OCI-LY7 (cell line): ENCODE data around the gene MYO3A. TPM values are rescaled to one million over a fixed set of nuclear protein-coding genes. Genes with fewer than 3 reads are reported as not detected.
"Not testable (repeated sequence)": the region's sequence is repeated elsewhere in the genome, so short reads cannot be mapped to it uniquely, and the experiment has no call there.

Source experiments
- BruUV-seq: library from RNA; stranded (reverse); fragments of 400-500 nt; replicated peaks from 2 replicates; lab custom pipeline; 2021; lab: Mats Ljungman, UMichigan
- CTCF ChIA-PET: fragments of 300-600 bp; sonication (Branson Sonifier 250); formaldehyde crosslinking; loops from one replicate; lab custom pipeline; 2022; ENCODE audit warnings: antibody characterized with exemption; ENCODE audit not compliant: unreplicated experiment; lab: Charles Lee
- POLR2A ChIA-PET: fragments of 300-600 bp; sonication (Branson Sonifier 250); formaldehyde crosslinking; loops from one replicate; lab custom pipeline; 2022; ENCODE audit warnings: antibody characterized with exemption; lab: Charles Lee
- DNase-seq: peaks from one replicate; pipeline ENCODE4 v3.0.0-alpha.2; 2015; ENCODE audit warnings: low spot score
- H2AFZ ChIP-seq: fragments of 200-600 bp; sonication (generic), shearing (Covaris generic); 2 replicates; pipeline ENCODE4 v1.6.1; 2014; ENCODE audit warnings: mild to moderate bottlenecking, antibody characterized with exemption, low read length, moderate library complexity
- H3K27ac ChIP-seq: fragments of 200-600 bp; sonication (generic); 2 replicates; pipeline ENCODE4 v1.5.1; 2014; ENCODE audit warnings: mixed run types, low read depth, mild to moderate bottlenecking, moderate library complexity, low read length, inconsistent platforms; ENCODE audit not compliant: poor library complexity, severe bottlenecking
- H3K36me3 ChIP-seq: fragments of 200-600 bp; sonication (generic); 2 replicates; pipeline ENCODE4 v1.6.1; 2014; ENCODE audit warnings: mild to moderate bottlenecking, antibody characterized with exemption, low read length, moderate library complexity, mixed read lengths; ENCODE audit not compliant: insufficient read depth
- H3K4me1 ChIP-seq: fragments of 200-600 bp; sonication (generic); 2 replicates; pipeline ENCODE4 v1.5.1; 2014; ENCODE audit warnings: mild to moderate bottlenecking, low read length; ENCODE audit not compliant: insufficient read depth, poor library complexity, severe bottlenecking
- H3K4me2 ChIP-seq: fragments of 200-600 bp; sonication (generic); 2 replicates; pipeline ENCODE4 v1.6.1; 2014; ENCODE audit warnings: mild to moderate bottlenecking, low read length
- H3K4me3 ChIP-seq: fragments of 200-600 bp; sonication (generic); 2 replicates; pipeline ENCODE4 v1.5.1; 2014; ENCODE audit warnings: mild to moderate bottlenecking, low read depth, low read length; ENCODE audit not compliant: poor library complexity, severe bottlenecking
- H3K79me2 ChIP-seq: fragments of 200-600 bp; sonication (generic); 2 replicates; pipeline ENCODE4 v1.6.1; 2016; ENCODE audit warnings: low read depth, mild to moderate bottlenecking, low read length, moderate library complexity, mixed read lengths; ENCODE audit not compliant: insufficient read depth
- H3K9me2 ChIP-seq: fragments of 200-600 bp; sonication (generic); 2 replicates; pipeline ENCODE4 v1.6.1; 2016; ENCODE audit warnings: mild to moderate bottlenecking, low read length, mixed read lengths; ENCODE audit not compliant: insufficient read depth
- H3K9me3 ChIP-seq: fragments of 200-600 bp; sonication (generic); 2 replicates; pipeline ENCODE4 v1.6.1; 2014; ENCODE audit warnings: mild to moderate bottlenecking, mixed run types, low read length, mixed read lengths
- H4K20me1 ChIP-seq: fragments of 200-600 bp; sonication (generic); 2 replicates; pipeline ENCODE4 v1.6.1; 2014; ENCODE audit warnings: mild to moderate bottlenecking, antibody characterized with exemption, low read length, moderate library complexity, mixed read lengths; ENCODE audit not compliant: insufficient read depth
- CTCF ChIP-seq: fragments of 200-600 bp; sonication (generic); conservative IDR thresholded peaks from 2 replicates; pipeline ENCODE4 v1.5.1; 2014; ENCODE audit warnings: mild to moderate bottlenecking, antibody characterized with exemption, low read length, moderate library complexity, mixed read lengths
- EZH2phosphoT487 ChIP-seq: fragments of 200-600 bp; sonication (generic); IDR thresholded peaks from 2 replicates; pipeline ENCODE4 v1.6.1; 2018; ENCODE audit warnings: low read depth, borderline replicate concordance, mild to moderate bottlenecking, mixed run types, antibody characterized with exemption, low read length, moderate library complexity, mixed read lengths
- intact Hi-C: fragments of 100-400 bp; cut with micrococcal nuclease; formaldehyde crosslinking; loops from one replicate; pipeline ENCODE4 v1.10.0; 2022; ENCODE audit not compliant: unreplicated experiment
- total RNA-seq, 2 experiments: library from RNA; depleted of rRNA in 1 of 2; stranded (reverse); fragments of >200 nt in 1 of 2; shearing (Covaris generic) in 1 of 2; gene quantifications; 2 replicates each; pipeline ENCODE4 v1.2.3, GENCODE V29; 2014 to 2022

The MYO3A gene
- total RNA-seq, 2 experiments from 2014 or later = not detected

- H3K4me2 ChIP-seq = no peak overlapping the region
- CTCF ChIA-PET = no interaction called here
- H3K4me1 ChIP-seq = no peaks in the 10 kb centered on the region
- H3K9me3 ChIP-seq = no peaks in the 10 kb centered on the region
- H3K27ac ChIP-seq = no peak overlapping the region
- no peaks in the 10 kb centered on the region for H3K79me2 ChIP-seq
- TF ChIP-seq EZH2phosphoT487 (no peak), CTCF (no peak)
- no peaks in the 10 kb centered on the region for H3K36me3 ChIP-seq
- POLR2A ChIA-PET = interaction anchor here (0.8 kb wide), 1 partner anchor 30 kb away, joined by 4 read pairs; no protein-coding TSS in a partner anchor
- no peak for DNase-seq
- intact Hi-C loops = no loop called here
- no peaks in the 10 kb centered on the region for H3K9me2 ChIP-seq
- H3K4me3 ChIP-seq = no peak overlapping the region
- H4K20me1 ChIP-seq = no peaks in the 10 kb centered on the region
- no peak overlapping the region for H2AFZ ChIP-seq
- no TSS peak for BruUV-seq
Measured at GRCh38 chr10:26000971-26001370, 66.9 kb downstream of the MYO3A start.

DNA sequence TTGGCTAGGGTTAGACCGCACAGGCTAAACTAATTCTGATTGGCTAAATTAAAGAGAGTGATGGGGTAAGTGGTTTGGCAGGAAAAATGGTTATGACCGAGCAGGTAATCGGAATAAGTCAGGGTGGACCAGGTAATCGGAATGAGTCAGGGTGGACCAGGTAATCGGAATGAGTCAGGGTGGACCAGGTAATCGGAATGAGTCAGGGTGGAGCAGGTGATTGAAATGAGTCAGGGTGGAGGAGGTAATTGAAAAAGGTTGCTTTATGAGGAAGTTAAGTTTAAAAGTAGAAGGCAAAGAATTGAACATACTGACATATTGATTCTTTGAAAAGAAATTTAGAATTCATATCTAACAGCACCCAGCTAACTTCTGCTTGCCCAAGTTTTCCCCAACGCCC lies 68.4 kb downstream of the MYO3A start:
- H3K4me3 ChIP-seq, DNase-seq, H3K79me2 ChIP-seq, H3K36me3 ChIP-seq, H3K9me3 ChIP-seq, H3K9me2 ChIP-seq, intact Hi-C loops, H4K20me1 ChIP-seq, H3K4me1 ChIP-seq, BruUV-seq, H3K4me2 ChIP-seq, H2AFZ ChIP-seq, H3K27ac ChIP-seq, CTCF ChIA-PET: not testable (repeated sequence)
- POLR2A ChIA-PET = interaction anchor here (0.7 to 0.9 kb wide), 2 partner anchors 222 to 602 kb away, joined by 3 to 4 read pairs; no protein-coding TSS in a partner anchor

DNA sequence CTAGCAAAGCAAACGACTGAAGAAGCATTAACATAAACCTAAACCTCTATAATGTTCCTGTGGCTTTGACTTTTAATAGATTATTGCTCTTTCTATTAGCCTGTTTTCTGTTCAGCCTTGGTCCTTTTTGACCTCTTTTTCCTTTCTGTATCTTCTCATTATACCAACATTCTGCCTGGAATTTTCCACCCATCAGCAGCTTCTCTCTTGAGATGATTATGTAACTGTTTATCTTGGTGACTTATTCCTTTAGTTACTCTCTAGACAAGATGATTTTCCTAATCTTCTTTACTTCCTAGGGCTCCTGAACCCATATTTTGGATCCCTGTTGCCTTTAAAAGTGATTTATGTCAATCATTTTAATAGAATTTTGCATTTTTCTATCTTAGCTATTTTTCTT lies 81.1 kb downstream of the MYO3A start:
- ChIA-PET POLR2A (no interaction called here), CTCF (no interaction called here)
- H3K36me3 ChIP-seq = no peaks in the 10 kb centered on the region
- no peak overlapping the region for H3K4me2 ChIP-seq
- no peaks in the 10 kb centered on the region for H4K20me1 ChIP-seq
- BruUV-seq = no TSS peak
- H2AFZ ChIP-seq = no peak overlapping the region
- H3K4me1 ChIP-seq = no peaks in the 10 kb centered on the region
- intact Hi-C loops = no loop called here
- TF ChIP-seq EZH2phosphoT487 (no peak), CTCF (no peak)
- no peaks in the 10 kb centered on the region for H3K9me2 ChIP-seq
- no peak for DNase-seq
- H3K4me3 ChIP-seq = no peak overlapping the region
- no peaks in the 10 kb centered on the region for H3K9me3 ChIP-seq
- no peaks in the 10 kb centered on the region for H3K79me2 ChIP-seq
- no peak overlapping the region for H3K27ac ChIP-seq
